ENCODE results near the gene NCCRP1. TPM values are rescaled to one million over a fixed set of nuclear protein-coding genes. Genes with fewer than 3 reads are reported as not detected.
"Not testable (repeated sequence)": the region's sequence is repeated elsewhere in the genome, so short reads cannot be mapped to it uniquely, and the experiment has no call there.

Gene NCCRP1
- total RNA-seq, 2 donors from 2014 or later = not detected

DNA sequence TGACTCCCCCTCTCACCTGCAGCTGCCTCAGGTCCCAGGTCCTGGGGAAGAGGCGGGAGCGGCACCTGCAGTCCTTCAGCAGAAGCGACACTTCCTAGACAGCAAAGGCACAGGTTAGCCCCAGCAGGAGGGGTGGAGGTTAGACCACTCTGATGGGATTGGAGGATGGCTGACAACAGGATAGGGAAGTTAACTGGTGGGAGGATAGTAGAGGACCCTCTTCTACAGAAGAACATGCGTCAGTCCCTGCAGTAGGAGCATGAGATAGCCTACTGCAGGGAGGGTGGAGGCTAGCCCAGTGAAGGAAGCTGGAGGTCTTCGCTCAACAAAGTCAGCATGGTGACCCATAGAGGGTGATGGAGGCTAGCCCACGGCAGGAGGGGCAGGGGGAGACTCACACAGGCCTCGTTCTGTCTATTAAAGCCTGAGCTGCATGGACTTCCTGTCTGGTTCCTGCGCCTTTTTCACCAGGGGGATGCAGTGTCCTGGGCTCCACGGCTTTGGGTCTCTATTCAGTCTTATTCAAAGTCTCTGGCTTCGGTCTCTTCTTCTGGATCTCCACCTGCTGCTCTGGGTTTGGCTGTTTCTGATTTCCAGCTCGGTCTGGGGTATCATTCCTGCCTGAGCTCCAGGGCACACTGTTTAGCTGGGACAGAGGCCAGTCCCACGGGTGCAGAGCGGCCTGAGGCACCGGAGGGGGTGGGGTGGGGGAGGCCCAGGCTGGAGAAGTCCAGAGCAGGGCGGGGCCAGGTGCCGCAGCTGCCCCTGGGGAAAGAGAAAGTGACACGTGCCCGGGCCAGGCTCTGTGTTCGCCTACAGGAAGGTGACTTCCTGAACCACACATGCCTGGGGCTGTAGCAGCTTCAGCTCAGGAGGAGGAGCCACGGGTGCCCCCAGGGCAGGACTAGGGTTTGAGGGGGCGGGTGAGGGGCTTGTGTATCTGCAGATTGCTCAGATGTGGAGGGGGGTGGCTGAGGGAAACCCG is 40.7 kb downstream of the NCCRP1 start:
- no peaks in the 10 kb centered on the region for H3K36me3 ChIP-seq
- no peak overlapping the region for H3K9ac ChIP-seq (ENCODE audit: low read depth in 2 of 2, low read length in 2 of 2)
- H3K4me3 ChIP-seq = no peak overlapping the region

DNA sequence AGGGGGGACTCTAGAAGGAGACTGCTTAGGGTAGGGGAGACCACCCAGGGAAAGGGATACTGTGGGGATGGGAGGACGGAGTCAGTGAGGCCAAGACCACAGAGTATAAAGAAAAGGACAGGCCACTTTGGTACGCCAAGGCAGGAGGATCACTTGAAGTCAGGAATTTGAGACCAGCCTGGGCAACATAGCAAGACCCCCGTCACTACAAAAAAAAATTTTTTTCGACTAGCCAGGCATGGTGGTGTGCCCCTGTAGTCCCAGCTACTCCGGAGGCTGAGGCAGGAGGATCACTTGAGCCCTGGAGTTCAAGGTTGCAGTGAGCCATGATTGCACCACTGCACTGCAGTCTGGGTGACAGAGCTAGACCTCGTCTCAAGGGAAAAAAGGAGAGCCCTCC is 41.4 kb downstream of the NCCRP1 start:
- no peaks in the 10 kb centered on the region for H3K4me1 ChIP-seq
- H3K27ac ChIP-seq = no peak overlapping the region
- intact Hi-C loops (cut with DNase I) = no loop called here
- H3K36me3 ChIP-seq = no peaks in the 10 kb centered on the region
- H3K4me3 ChIP-seq = no peak overlapping the region
- H3K27me3 ChIP-seq = no peaks in the 10 kb centered on the region
- no peaks in the 10 kb centered on the region for H3K9me3 ChIP-seq
- H3K9ac ChIP-seq (ENCODE audit: low read depth in 2 of 2, low read length in 2 of 2) = no peak overlapping the region
- TF ChIP-seq, protein P1, sequence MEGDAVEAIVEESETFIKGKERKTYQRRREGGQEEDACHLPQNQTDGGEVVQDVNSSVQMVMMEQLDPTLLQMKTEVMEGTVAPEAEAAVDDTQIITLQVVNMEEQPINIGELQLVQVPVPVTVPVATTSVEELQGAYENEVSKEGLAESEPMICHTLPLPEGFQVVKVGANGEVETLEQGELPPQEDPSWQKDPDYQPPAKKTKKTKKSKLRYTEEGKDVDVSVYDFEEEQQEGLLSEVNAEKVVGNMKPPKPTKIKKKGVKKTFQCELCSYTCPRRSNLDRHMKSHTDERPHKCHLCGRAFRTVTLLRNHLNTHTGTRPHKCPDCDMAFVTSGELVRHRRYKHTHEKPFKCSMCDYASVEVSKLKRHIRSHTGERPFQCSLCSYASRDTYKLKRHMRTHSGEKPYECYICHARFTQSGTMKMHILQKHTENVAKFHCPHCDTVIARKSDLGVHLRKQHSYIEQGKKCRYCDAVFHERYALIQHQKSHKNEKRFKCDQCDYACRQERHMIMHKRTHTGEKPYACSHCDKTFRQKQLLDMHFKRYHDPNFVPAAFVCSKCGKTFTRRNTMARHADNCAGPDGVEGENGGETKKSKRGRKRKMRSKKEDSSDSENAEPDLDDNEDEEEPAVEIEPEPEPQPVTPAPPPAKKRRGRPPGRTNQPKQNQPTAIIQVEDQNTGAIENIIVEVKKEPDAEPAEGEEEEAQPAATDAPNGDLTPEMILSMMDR (IDR thresholded peaks at IDR 0.05) = no peak
- DNase-seq = no peak

More for the DNA sequence above, 40.7 kb downstream of the NCCRP1 start:
- no peak overlapping the region for H3K27ac ChIP-seq
- no peaks in the 10 kb centered on the region for H3K4me1 ChIP-seq
- intact Hi-C loops (cut with DNase I) = no loop called here
- H3K9me3 ChIP-seq = no peaks in the 10 kb centered on the region
- peak; percentile 61 for DNase-seq
- no peaks in the 10 kb centered on the region for H3K27me3 ChIP-seq
- TF ChIP-seq, protein P1 (IDR thresholded peaks at IDR 0.05) = no peak

DNA sequence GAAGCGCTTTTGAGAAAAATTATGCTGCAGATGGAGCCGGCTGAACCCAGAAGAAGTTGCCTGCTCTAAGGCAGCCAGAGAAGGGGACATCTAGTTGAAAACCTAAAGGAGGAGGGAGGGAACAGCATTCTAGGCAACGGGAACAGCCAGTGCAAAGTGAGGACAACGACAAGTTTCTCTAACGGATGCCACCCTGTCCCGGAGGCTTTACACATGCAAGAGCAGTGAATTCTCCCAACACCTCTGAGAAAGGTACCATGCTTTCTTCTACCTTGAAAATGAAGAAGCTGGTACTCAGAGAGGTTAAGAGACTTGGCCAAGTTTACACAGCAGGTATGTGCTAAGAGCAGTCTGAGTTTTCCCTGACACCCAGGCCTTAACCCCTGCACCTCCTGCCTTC is 42.2 kb downstream of the NCCRP1 start:
- Histone ChIP-seq H3K36me3 (no peaks in the 10 kb centered on the region), H3K27ac (no peak overlapping the region), H3K9ac (ENCODE audit: low read depth in 2 of 2, low read length in 2 of 2) (no peak overlapping the region), H3K4me3 (no peak overlapping the region), H3K27me3 (no peaks in the 10 kb centered on the region), H3K9me3 (no peaks in the 10 kb centered on the region), H3K4me1 (no peaks in the 10 kb centered on the region)
- intact Hi-C loops (cut with DNase I) = no loop called here
- TF ChIP-seq, protein P1 (IDR thresholded peaks at IDR 0.05) = no peak
- no peak for DNase-seq

DNA sequence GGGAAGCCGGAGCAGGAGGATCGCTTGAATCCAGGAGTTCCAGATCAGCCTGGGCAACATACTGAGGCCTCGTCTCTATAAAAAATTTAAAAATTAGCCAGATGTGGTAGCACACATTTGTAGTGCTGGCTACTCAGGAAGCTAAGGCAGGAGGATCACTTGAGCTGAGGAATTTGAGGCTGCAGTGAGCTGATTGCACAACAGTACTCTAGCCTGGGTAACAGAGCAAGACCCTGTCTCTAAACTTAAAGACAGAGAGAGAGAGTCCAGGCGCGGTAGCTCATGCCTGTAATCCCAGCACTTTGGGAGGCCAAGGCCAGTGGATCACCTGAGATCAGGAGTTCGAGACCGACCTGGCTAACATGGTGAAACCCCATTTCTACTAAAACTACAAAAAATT is 43.7 kb downstream of the NCCRP1 start:
- Histone ChIP-seq H3K36me3 (no peaks in the 10 kb centered on the region), H3K27ac (no peak overlapping the region), H3K27me3 (no peaks in the 10 kb centered on the region), H3K9ac (ENCODE audit: low read depth in 2 of 2, low read length in 2 of 2) (no peak overlapping the region), H3K4me3 (no peak overlapping the region), H3K9me3 (no peaks in the 10 kb centered on the region), H3K4me1 (no peaks in the 10 kb centered on the region)
- TF ChIP-seq, protein P1 (IDR thresholded peaks at IDR 0.05) = no peak
- no peak for DNase-seq
- intact Hi-C loops (cut with DNase I) = no loop called here

DNA sequence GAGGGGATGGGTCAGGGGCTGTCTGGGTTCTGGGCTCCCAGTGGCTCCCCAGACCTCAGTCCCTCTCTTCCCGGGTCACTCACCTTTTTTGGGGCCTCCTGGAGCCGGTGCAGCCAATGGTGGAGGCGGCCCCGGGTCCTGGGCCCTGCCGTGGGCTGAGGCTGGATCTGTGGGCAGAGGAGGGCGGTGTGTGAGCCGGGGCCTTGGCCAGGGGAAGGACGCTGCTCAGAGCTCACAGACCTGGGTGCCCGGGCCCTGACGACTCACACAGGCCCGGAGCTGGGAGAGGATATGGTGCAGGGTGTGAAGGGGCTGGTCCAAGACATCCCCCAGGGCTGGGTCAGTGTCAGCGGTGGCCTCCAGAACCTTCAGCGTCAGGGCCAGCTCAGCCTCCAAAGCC is 47.0 kb downstream of the NCCRP1 start:
- H3K27me3 ChIP-seq = peaks cover 20% of the 10 kb centered on the region
- H3K9ac ChIP-seq (ENCODE audit: low read depth in 2 of 2, low read length in 2 of 2); H3K4me3 ChIP-seq; H3K27ac ChIP-seq; H3K4me1 ChIP-seq; H3K9me3 ChIP-seq; DNase-seq; intact Hi-C loops (cut with DNase I); H3K36me3 ChIP-seq: not testable (repeated sequence)

DNA sequence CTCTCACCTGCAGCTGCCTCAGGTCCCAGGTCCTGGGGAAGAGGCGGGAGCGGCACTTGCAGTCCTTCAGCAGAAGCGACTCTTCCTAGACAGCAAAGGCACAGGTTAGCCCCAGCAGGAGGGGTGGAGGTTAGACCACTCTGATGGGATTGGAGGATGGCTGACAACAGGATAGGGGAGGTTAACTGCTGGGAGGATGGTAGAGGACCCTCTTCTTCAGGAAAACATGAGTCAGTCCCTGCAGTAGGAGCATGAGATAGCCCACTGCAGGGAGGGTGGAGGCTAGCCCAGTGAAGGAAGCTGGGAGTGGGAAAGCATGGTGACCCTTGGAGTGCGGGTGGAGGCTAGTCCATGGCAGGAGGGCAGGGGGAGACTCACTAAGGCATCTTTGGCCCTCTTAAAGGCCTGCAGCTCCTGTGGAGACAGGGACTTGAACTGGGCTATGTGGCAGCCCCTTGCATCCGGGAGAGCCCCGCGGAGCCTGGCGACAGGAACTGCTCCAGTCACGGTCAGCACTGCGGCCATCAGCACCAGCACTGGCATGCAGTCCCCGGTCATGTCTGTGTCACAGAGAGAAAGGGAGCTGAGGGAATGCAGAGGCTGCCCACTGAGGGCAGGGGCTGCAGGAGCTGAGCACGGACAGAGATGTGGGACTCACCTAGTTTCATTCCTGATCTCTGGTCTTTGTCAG is 47.8 kb downstream of the NCCRP1 start, which contains the start of gene IFNL3:
IFNL3 (minus strand) TSS at position 597 of the 691 bp plus-strand sequence; CDS start at position 558, 39 bp downstream.
- H3K27me3 ChIP-seq = peaks cover 21% of the 10 kb centered on the region
- H3K36me3 ChIP-seq; H3K4me1 ChIP-seq; DNase-seq; H3K4me3 ChIP-seq; H3K9ac ChIP-seq (ENCODE audit: low read depth in 2 of 2, low read length in 2 of 2); intact Hi-C loops (cut with DNase I); H3K9me3 ChIP-seq; H3K27ac ChIP-seq: not testable (repeated sequence)

DNA sequence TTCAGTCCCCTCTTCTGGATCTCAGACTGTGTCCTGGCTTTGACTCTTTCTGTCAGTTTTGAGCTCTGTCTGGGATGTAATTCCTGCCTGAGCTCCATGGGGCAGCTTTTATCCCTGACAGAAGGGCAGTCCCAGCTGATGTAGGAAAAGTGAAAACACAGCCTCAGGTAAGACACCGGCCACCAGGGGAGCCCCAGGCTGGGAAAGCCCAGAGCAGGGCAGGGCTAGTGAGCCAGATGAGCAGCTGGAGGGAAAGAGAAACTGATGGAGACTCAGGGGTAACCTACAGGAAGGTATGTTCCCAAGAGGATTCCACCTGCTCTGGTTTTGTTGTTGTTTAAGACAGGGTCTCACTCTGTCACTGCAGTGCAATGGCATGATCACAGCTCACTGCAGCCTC is 48.4 kb downstream of the NCCRP1 start:
- H3K27me3 ChIP-seq = peaks cover 21% of the 10 kb centered on the region
- H3K4me3 ChIP-seq = not testable (repeated sequence)

More for the DNA sequence above, 48.4 kb downstream of the NCCRP1 start:
- H3K4me1 ChIP-seq; H3K27ac ChIP-seq; DNase-seq; H3K9ac ChIP-seq (ENCODE audit: low read depth in 2 of 2, low read length in 2 of 2); H3K9me3 ChIP-seq; intact Hi-C loops (cut with DNase I); H3K36me3 ChIP-seq: not testable (repeated sequence)

Data from colonic mucosa (tissue), 4 donors.